COLO829 (cell line): ENCODE results near the gene SSRP1.
A peak's percentile ranks its signal among the peaks of the same experiment; 100 is the strongest.

Source experiments
- DNase-seq: peaks from one replicate; pipeline ENCODE4 v3.0.0; 2012; ENCODE audit warnings: low spot score

SSRP1 gene

DNA sequence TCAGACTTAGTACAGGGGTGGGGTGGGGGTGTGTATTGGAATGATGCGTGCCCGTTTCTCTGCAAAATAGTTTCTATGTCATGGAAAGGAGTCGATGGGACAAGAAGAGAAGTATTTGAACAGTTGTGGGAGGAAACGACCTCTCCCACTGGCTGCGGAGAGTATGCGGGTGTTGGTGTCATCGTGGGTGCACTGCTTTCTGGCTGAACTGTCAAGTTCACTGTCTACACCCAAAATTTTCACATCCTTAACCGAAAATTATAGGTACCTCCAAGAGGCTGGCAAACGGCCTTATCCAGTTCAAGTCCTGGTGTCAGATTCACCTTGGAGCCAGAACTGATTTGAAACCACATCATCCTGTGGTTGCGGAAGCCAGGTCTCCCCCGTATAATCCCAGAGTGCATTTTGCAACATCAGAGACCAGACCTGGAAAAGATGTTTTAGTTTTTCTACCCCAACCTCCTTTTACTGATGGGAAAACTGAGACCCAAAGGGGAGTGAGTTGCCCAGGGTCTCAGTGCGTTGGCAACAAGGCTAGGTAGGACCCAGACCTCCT, 497 bp upstream of the SSRP1 start:
- no peak for DNase-seq

GRCh38 chr11:57335023-57335342, 709 bp downstream of the SSRP1 start:
- DNase-seq = no peak

DNA sequence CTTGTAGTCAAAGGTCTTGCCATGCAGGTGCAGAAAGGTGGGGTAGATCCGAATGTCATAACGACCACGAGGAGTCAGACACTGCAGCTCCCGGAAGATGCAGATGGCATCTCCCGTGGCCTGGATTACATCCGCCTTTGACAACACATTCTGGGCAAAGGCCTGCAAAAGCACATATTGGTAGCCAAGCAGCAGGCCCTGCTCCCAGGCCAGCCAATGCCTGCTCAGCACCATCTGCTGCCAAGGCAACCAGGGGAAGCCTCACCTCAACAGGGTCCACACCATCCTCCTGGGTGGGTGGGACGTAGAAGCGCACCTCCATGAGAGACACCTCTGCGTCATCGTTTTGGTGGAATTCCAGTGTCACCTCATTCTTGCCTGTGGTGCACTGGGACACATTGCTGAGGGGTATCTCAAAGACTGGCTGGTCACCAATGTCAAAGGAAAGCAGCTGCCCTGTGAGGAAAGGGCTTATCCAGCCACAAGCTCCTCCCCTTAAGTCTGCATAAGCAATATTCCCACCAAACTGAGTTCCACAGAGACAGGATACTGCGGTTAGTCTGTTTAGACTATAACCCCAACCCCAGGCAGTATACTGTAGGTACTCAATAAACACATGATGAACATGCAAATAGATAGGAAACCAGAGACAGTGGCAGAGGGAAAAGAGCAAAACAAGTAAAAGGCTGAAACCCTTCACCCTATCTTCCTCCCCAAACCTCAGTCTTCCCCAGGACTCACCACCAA, 2.8 kb downstream of the SSRP1 start:
- no peak for DNase-seq

GRCh38 chr11:57331720-57332119, 4.0 kb downstream of the SSRP1 start:
- DNase-seq = no peak

- no peak for DNase-seq
Measured at GRCh38 chr11:57330029-57330428, 5.7 kb downstream of the SSRP1 start.

GRCh38 chr11:57327721-57328120, 8.0 kb downstream of the SSRP1 start:
- no peak for DNase-seq

DNA sequence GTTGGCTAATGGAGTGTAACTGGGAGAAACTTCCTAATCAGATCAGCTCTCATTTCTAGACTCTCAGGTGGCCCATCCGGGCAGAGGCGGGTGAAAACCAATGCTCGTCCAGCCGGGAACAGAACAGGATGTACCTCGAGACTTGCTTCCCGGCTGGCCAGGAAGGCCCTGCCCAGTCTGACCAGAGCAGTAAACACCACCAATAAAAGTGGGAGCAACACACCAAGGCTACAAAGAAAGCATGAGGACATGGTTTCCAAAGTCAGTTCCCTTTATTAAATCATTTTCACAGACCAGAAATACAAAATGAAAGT, 10.0 kb downstream of the SSRP1 start:
- DNase-seq = no peak

DNA sequence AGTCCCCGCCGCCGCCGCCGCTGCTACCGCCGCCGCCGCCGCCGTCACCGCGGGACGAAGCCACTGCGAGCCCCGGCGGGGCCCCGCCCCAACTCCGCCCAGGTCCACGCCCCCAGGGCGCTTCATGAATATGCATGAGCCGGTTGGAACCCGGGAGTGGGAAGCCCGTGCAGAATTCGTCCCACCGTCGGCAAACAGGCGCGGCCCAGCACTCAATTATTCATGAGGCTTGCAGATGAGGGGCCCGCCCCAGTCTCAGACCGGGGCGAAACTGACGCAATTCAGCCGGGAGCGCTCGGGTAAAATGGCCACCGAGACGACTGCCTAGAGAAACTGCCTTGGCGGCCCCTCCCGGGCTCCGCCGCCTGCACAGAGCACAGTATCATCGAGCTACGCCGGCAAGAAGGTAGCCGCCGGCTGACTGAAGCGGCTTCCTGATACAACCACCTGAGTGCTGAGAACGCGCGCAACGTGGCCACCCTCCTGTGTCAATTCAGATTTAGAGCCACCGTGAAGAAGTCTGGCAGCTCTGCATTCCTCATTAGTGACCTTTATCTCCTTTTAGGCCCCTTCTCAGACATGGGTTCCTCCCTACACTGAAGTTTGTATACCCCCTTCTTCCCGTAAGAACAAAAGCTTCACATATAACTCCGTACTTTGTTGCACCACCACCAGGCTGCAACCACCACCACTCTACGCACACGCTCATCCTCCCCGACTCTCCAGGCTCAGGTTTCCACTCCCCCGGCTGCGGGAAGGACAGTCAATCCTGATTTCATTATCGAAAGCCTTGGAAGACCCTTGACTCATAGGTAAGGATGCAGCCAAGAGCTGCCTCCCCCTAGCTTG, 10.6 kb downstream of the SSRP1 start, which contains the start of gene TNKS1BP1:
TNKS1BP1 (minus strand) TSS at position 67 of the 849 bp plus-strand sequence. CDS start 3,067 bp downstream, outside the sequence.
- peak; percentile 95 for DNase-seq

DNA sequence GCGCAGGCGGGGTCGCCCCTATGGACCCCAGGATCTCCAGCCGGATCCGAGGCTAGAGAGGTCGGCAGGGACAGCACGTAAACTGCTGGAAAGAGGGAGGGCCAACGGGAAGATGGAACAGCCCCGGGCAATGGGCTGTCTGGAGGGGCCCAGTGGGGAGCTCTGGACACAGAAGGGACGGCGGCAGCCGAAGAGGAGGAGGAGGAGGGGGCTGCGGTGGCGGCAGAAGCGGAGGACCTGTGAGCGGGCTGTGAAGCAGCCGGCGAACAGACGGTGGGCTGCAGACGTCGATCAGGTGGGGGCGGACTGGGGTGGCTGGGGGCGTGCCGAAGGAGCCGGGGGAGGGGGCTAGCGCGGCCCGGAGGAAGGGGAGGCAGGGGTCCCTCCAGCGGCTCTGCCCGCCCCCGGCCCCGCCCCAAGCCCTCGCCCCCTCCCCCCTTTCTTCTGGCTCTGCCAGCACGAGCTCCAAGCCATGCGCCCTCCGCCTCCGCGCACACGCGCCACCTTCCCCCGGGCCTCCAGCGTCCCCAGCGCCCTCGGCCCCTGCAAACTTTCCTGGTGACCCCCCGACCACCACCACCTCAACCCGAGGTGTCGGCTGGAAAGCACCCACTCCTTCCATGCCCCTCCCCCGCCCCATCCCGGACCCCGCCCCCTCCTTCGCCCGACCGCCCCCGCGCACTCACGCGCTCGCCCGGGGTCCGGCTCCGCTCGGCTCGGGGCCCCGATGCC, 11.4 kb downstream of the SSRP1 start:
- DNase-seq = no peak

GRCh38 chr11:57323855-57324153, 11.9 kb downstream of the SSRP1 start:
- DNase-seq = no peak

DNA sequence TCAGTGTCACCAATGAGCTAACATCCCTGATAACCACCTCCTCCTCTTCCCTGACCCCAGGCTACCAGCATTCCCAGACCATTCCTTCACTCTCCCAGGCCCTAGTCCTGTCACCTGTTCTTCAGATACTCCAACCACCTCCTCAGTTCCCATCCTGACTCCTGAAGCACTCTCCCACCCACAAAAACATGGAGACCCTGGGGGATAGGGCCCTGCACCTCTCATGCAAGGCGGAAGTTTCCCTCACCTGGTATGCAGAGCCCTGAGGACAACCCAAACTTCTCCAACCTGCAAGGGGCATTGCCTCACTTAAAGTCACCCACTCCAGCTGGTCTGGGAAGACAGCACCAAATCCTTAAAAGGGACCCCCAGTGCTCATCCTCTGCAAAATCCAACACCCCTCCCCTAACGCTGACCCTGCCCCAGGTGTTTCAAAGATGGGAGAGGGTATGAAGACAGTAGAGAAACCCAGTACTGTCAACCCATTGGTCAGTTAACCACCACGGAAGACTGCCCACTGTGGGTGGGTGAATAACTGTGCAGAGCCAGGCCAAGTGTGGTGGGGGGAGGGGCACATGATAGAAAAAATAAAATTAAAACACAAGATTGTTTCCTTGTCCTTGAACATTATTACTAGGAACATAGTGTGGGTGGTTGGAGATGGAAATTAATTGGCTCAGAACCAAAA, 12.4 kb downstream of the SSRP1 start:
- DNase-seq = peak; percentile 56

DNA sequence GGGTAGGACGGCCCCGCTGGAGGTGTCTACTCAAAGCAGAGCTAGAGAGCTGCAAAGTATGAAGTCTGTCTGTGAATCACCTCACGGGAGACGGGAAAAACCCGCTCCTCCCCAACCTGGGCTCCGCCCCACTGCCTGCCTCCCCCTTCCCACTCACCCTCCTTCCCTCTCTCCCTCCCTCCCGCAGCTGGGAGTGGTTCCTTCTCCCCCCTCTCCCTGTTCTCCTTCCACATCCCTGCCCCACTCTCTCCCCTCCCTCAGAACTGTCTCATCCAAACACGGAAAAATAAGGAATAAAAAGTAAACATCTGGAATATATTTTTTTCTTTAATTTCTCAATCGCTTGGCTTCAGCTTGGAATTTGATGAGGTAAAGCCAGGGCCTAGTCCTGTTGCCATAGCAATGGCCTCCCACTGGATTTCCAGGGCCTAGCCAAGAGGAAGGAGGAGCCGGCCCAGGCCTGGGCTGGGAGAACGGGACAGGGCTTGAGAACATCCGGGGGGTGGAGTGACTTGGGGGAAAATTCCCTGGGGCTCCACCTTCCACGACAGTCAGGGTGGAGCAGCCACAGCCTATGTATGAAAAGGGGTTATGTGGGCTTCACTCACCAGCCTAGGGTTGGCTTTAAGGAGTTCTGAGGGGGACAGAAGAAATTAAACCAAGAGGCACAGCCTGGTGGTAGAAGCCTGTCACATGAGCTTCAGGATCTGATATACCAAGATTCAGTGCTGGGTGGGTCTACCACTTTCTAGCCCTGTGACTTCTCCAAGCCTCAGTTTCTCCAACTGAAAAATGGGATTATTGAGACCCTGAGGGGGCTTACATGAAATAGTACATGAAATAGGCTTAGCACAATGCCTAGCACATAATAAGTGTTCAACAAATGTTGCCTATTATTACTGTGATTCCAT, 13.2 kb downstream of the SSRP1 start:
- peak; percentile 99 for DNase-seq

GRCh38 chr11:57321388-57322255, 14.1 kb downstream of the SSRP1 start:
- DNase-seq = no peak

- DNase-seq = no peak
Measured at GRCh38 chr11:57320719-57321387, 14.8 kb downstream of the SSRP1 start.

GRCh38 chr11:57320067-57320718, 15.5 kb downstream of the SSRP1 start:
- no peak for DNase-seq

DNA sequence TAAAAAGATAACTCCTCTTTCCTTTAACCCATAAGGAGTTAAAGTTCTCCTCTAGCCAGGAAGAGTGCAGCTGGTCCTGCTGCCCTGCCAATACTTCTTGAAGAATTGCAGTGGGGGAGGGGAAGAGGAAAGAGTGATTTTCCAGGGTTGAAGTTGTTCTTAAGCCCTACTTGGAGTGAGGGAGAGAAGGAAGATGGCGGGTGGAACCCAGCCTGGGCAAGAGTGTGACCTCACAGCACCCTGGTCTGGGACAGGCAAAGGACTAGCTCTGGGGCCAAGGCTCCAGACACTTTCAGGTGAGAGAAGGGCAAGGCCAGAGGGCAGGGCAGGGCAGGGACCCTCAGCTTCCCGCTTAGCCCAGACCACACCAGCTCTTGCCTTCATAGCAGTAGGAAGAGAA, 17.5 kb downstream of the SSRP1 start:
- DNase-seq = no peak

DNA sequence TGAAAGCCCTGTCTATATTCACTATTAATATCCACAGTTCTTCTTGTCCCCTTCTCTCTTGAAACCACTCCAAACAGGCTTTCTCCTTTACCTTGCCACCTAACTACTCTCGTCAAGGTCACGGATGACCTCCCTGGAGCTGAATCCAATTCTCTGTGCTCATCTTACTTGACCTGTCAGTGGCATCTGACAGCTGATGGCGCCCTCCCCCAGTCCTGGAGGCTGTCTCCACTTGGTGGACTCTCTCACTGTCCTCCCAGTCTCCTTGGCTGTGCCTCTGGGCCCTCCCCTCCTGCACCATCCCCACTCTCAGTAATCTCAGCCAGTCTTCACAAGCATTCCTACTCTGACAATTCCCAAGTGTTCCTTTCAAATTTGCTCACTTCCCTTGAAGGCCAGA, 19.7 kb downstream of the SSRP1 start:
- DNase-seq = no peak

DNA sequence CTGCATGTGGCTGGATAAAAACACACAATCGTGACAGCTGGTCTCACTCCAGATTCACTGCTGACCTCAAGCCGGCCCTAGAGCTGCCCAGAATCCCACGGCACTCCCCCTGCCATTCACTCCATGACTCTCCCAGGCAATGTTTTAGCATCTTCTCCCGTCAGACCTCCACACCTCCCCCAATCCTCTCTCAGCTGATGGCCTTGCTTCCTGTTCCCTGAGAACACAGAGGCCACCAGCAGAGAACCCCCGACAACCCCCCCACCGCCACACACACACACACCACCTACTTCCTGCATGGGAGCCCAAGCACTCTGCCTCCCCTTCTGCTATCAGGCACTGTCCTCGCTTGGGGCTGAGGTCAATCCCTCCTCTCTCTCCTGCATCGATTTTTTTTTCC, 20.2 kb downstream of the SSRP1 start:
- DNase-seq = no peak
